ENCODE results near the gene OR5A2.
"Not testable (repeated sequence)": the region's sequence is repeated elsewhere in the genome, so short reads cannot be mapped to it uniquely, and the experiment has no call there.

OR5A2 gene

GRCh38 chr11:59380263-59381059 lies 45.8 kb downstream of the OR5A2 start:
- no peak for DNase-seq

DNA sequence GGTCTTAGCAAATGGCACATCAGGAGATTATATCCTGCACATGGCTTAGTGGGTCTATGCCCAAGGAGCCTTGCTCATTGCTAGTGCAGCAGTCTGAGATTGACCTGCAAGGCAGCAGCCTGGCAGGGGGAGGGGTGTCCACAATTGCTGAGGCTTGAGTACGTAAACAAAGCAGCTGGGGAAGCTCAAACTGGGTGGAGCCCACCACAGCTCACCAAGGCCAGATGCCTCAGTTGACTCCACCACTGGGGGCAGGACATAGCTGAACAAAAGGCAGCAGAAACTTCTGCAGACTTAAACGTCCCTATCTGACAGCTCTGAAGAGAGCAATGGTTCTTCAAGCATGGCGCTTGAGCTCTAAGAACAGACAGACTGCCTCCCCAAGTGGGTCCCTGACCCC lies 53.9 kb downstream of the OR5A2 start:
- not testable (repeated sequence) for DNase-seq

- DNase-seq, result no peak
These were observed 57.8 kb downstream of the OR5A2 start for GRCh38 chr11:59368238-59369022.

Measured in activated CD4-positive, alpha-beta T cell treated with anti-CD3 and anti-CD28 coated beads, Interleukin-10, Interleukin-2, amounts not matched to agents 100 ng/mL and 50 ng/mL, durations not matched to agents 16 hours and 8 hours (primary cell).